GF-D8 (cell line): ENCODE results near the gene CMTR1.
"Not testable (repeated sequence)": the region's sequence is repeated elsewhere in the genome, so short reads cannot be mapped to it uniquely, and the experiment has no call there.

Experiments used
- DNase-seq: peaks from one replicate; lab custom pipeline; 2025; lab: John Stamatoyannopoulos, UW

The CMTR1 gene

GRCh38 chr6:37433657-37434271 lies 743 bp downstream of the CMTR1 start:
- DNase-seq = no peak

- DNase-seq = no peak
Measured at GRCh38 chr6:37435373-37435772, 2.4 kb downstream of the CMTR1 start.

- no peak for DNase-seq
Measured at GRCh38 chr6:37435816-37436215, 2.8 kb downstream of the CMTR1 start.

- DNase-seq = no peak
Measured at GRCh38 chr6:37438930-37439329, 5.9 kb downstream of the CMTR1 start.

- no peak for DNase-seq
Measured at GRCh38 chr6:37441651-37442050, 8.6 kb downstream of the CMTR1 start.

- DNase-seq = no peak
Measured at GRCh38 chr6:37442416-37443215, 9.6 kb downstream of the CMTR1 start.

GRCh38 chr6:37443216-37443542 lies 10.2 kb downstream of the CMTR1 start:
- not testable (repeated sequence) for DNase-seq

- no peak for DNase-seq
Measured at GRCh38 chr6:37449984-37450383, 17.0 kb downstream of the CMTR1 start.

GRCh38 chr6:37451441-37452193 lies 18.6 kb downstream of the CMTR1 start:
- no peak for DNase-seq

GRCh38 chr6:37452522-37452921 lies 19.5 kb downstream of the CMTR1 start:
- no peak for DNase-seq

- DNase-seq = no peak
Measured at GRCh38 chr6:37454420-37455140, 21.6 kb downstream of the CMTR1 start.

- no peak for DNase-seq
Measured at GRCh38 chr6:37456126-37456525, 23.1 kb downstream of the CMTR1 start.

- no peak for DNase-seq
Measured at GRCh38 chr6:37456816-37457560, 24.0 kb downstream of the CMTR1 start.

GRCh38 chr6:37459981-37460800 lies 27.2 kb downstream of the CMTR1 start:
- DNase-seq = no peak

GRCh38 chr6:37460805-37461204 lies 27.8 kb downstream of the CMTR1 start:
- no peak for DNase-seq

- no peak for DNase-seq
Measured at GRCh38 chr6:37463110-37463509, 30.1 kb downstream of the CMTR1 start.

GRCh38 chr6:37467718-37468117 lies 34.7 kb downstream of the CMTR1 start:
- DNase-seq = no peak

- DNase-seq = no peak
Measured at GRCh38 chr6:37473364-37474095, 40.5 kb downstream of the CMTR1 start.

- DNase-seq = no peak
Measured at GRCh38 chr6:37474316-37474715, 41.3 kb downstream of the CMTR1 start.

- DNase-seq = no peak
Measured at GRCh38 chr6:37477191-37477590, 44.2 kb downstream of the CMTR1 start.
